NCI-H510A (cell line): ENCODE results near the gene NLRP13.

Source experiments
- DNase-seq: peaks from one replicate; lab custom pipeline; 2025; lab: John Stamatoyannopoulos, UW

Gene NLRP13

DNA sequence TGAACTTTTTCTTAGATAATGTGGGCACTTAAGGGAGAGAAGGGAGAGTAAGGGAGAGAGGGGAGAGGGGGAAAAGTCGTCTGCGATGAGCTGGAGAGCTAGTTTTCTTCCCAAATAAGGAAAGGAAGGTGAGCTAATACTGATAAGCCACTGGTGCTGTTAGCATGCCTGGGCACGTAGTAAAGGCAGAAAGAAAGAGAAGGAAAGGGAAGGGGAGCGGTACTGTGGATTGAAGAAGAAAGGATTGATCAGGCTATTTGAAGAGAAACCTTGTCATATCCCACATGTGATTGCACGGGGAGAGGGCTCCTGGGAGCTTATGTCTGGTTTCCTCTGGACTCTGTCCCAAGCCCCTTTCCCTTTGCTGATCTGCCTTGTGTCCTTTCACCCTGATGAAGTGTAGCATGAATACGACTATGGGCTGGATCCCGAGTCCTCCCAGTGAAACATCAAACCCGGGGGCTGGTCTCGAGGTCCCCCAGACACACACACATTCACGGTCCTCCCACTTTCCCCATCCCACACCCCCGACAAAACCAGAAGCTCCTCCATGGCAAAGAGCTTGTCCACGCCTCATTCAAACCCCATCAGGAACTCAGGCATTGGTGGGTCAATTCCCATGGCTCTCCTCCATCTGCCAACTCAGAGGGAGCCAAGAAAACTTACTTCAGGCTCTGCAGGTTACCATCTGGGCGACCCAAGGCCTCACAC is 30.6 kb downstream of the NLRP13 start:
- DNase-seq = no peak

DNA sequence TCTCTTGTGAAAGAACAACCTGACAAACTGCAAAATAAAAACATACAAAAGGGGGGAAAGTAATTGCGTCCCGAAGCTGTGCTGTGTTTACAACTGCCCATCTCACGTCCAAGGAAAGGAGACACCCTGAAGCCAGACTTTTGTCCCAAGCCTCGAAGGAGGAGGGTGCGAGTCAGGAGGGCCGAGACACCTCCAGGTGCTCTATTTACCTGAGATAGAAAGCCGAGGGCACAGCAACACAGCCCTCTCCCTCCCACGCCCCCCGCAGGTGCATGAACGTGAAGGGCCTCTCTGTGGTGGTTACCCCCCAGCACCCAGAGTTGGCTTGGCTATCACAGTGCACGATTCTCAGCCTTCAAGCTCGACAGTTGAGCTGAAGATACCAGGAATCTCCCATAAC is 33.2 kb downstream of the NLRP13 start:
- DNase-seq = no peak

DNA sequence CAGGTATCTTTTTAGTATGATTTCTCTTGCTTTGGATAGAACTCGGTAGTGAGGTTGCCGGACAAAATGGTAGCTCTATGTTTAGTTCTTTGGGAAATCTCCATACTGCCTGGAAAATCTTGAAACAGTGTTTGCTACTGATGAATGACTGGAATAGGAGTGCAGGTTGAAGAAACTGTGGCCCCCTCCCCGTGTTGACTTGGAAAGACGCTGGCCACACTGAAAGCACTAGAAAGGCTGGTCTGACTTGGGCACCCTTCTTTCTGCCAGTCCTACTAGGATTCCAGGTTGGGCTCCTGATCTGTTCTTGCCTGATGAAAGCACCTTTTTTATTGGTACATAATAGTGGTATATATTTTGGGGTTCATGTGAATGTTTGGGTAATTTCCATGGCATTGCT is 49.5 kb downstream of the NLRP13 start:
- DNase-seq = no peak

DNA sequence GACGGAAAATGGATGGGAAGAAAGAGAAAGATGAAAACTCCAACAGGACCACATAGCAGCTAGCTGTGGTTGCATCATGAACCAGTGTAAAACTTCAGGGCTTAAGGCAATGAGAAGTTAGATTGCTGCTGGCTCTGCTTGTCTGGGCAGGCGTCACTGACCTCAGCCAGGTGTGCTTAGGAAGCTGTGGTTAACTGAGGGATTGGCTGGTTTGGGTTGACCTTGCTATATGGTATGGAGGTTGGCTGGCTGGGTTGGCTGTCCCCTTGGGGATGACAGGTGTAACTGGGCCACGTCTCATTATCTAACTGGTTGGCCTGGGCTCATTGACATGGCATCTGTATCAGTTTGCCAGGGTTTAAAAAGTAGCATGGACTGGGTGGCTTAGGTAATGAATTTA is 54.9 kb downstream of the NLRP13 start:
- DNase-seq = no peak

DNA sequence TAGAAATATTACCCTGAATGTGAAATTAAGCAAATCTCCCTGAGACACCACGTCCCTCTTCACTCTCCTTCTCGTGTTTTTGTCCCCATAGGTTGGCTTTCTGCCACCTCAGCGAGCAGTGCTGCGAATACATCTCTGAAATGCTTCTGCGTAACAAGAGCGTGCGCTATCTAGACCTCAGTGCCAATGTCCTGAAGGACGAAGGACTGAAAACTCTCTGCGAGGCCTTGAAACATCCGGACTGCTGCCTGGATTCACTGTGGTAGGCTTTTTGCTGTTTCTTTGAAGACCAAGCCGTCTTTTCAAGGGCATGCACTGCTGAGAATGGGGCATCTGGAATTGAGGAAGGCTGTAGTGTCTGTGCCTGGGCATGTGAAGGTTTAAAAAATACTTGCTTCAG is 61.4 kb downstream of the NLRP13 start:
- no peak for DNase-seq

DNA sequence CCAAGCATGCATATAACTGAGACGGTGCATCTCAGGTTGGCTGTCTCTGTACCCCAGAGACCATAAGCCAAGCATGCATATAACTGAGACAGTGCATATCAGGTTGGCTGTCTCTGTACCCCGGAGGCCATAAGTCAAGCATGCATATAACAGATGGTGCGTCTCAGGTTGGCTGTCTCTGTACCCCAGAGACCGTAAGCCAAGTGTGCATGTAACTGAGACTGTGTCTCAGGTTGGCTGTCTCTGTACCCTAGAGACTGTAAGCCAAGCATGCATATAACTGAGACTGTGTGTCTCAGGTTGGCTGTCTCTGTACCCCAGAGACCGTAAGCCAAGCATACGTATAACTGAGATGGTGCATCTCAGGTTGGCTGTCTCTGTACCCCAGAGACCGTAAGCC is 65.0 kb downstream of the NLRP13 start:
- DNase-seq = no peak

DNA sequence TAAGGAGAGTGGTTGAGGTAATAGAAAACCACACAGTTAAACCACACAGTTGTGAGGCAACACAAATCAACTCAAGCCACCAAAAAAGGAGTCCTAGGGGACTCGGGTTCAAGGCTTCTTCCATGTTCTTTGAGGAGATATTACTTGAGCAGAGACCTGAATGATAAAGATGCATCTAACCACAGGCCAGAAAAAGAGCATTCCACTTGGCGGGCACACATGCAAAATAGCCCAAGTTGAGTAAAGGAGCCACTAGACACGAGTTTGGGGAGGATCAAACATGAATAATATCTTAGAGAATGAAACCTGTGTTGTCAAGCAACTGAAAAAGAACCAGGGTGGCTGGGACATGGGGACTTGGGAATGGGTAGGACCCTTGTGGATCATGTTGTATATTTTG is 65.6 kb downstream of the NLRP13 start:
- DNase-seq = no peak

DNA sequence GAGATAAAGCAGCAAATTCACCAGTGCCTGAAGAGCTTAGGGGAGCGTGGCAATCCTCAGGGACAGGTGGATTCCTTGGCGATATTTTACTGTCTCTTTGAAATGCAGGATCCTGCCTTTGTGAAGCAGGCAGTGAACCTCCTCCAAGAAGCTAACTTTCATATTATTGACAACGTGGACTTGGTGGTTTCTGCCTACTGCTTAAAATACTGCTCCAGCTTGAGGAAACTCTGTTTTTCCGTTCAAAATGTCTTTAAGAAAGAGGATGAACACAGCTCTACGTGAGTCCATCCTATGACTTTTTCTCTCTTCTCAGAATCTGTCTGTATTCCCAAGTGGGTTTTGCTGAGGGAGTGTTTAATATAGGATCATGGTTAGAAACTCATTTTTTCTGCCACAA is 73.2 kb downstream of the NLRP13 start:
- DNase-seq = no peak

DNA sequence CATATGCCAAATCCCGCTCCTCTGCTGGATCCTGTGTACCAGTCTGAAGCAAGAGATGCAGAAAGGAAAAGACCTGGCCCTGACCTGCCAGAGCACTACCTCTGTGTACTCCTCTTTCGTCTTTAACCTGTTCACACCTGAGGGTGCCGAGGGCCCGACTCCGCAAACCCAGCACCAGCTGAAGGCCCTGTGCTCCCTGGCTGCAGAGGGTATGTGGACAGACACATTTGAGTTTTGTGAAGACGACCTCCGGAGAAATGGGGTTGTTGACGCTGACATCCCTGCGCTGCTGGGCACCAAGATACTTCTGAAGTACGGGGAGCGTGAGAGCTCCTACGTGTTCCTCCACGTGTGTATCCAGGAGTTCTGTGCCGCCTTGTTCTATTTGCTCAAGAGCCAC is 73.7 kb downstream of the NLRP13 start:
- no peak for DNase-seq

DNA sequence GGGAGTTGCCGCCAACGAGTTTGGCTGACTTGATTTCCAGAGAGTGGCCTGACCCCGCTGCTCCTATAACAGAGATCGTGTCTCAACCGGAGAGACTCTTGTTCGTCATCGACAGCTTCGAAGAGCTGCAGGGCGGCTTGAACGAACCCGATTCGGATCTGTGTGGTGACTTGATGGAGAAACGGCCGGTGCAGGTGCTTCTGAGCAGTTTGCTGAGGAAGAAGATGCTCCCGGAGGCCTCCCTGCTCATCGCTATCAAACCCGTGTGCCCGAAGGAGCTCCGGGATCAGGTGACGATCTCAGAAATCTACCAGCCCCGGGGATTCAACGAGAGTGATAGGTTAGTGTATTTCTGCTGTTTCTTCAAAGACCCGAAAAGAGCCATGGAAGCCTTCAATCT is 74.2 kb downstream of the NLRP13 start:
- no peak for DNase-seq

DNA sequence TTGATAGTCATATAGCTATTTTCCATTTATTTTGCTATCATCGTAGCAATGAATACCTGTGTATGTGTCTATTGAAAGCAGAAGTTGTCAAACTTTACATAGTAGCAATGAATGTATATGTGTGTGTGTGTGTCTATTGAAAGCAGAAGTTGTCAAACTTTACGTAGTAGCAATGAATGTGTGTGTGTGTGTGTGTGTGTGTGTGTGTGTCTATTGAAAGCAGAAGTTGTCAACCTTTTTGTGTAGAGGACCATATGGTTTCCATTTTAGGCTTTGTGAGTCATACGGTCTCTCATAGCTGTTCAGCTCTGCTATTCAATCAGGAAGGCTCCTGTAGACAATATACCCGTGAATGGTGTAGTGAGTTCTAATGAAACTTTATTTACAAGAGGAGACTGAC is 75.0 kb downstream of the NLRP13 start:
- DNase-seq = no peak

DNA sequence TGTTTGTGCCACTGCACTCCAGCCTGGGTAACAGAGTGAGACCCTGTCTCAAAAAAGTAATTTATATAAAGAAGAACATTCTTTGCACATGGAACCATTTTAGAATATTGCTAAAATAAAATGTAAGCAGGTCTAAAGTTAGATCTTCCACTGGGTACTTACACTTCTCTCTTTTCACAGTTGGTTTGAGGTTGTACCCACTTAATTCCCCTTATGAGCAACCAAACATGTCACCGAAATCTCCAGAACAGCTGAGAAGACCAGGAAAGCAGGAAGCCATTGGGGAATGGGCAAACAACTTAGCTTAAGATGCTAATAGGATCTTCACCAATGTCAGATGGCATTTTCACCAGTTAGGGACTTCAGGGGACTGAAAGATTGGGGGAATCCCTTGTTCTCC is 77.0 kb downstream of the NLRP13 start:
- no peak for DNase-seq
